Tibial artery (tissue), 4 donors: ENCODE data around the gene PAX5.

Source experiments
- DNase-seq, 2 donors: peaks; one replicate each; pipeline ENCODE4 v3.0.0-alpha.2; 2019
- H3K27ac ChIP-seq, 2 donors: fragments of 200-600 bp; sonication (generic) in 1 of 2; 1 replicate in 1 of 2; 2 replicates in 1 of 2; pipeline ENCODE4 v1.5.1; 2018 to 2019; ENCODE audit warnings: mild to moderate bottlenecking in 1 of 2
- H3K27me3 ChIP-seq, 2 donors: fragments of 200-600 bp; sonication (generic) in 1 of 2; one replicate each; pipeline versions ENCODE4 v1.5.1 to v1.6.0; 2016 to 2019
- H3K36me3 ChIP-seq, 3 donors: fragments of 200-600 bp; sonication (generic) in 2 of 3; one replicate each; pipeline ENCODE4 v1.5.1; 2016 to 2019; ENCODE audit warnings: mild to moderate bottlenecking in 2 of 3
- H3K4me1 ChIP-seq, 4 donors: fragments of 200-600 bp; sonication (generic) in 2 of 4; 1 replicate in 3 of 4; 2 replicates in 1 of 4; pipeline ENCODE4 v1.5.1; 2016 to 2019
- H3K4me3 ChIP-seq, 2 donors: fragments of 200-600 bp; sonication (generic) in 1 of 2; 1 replicate in 1 of 2; 2 replicates in 1 of 2; pipeline ENCODE4 v1.5.1; 2018 to 2019; ENCODE audit warnings: mild to moderate bottlenecking in 2 of 2
- H3K9me3 ChIP-seq, 3 donors: fragments of 200-600 bp; sonication (generic) in 1 of 3; one replicate each; pipeline ENCODE4 v1.5.1; 2016 to 2019
- intact Hi-C: fragments of 100-400 bp; cut with DNase I; formaldehyde crosslinking; loops from one replicate; pipeline ENCODE4 v1.15.0; 2023; ENCODE audit warnings: low total_unique reads
- TF ChIP-seq, protein P1 (sequence below), 2 experiments: fragments of 200-600 bp in 1 of 2; fragments of 450-650 bp in 1 of 2; IDR thresholded peaks; one replicate each; pipeline ENCODE4 v1.5.1; 2017 to 2019; ENCODE audit warnings: antibody characterized with exemption in 2 of 2, mild to moderate bottlenecking in 1 of 2, moderate library complexity in 1 of 2

Gene PAX5

DNA sequence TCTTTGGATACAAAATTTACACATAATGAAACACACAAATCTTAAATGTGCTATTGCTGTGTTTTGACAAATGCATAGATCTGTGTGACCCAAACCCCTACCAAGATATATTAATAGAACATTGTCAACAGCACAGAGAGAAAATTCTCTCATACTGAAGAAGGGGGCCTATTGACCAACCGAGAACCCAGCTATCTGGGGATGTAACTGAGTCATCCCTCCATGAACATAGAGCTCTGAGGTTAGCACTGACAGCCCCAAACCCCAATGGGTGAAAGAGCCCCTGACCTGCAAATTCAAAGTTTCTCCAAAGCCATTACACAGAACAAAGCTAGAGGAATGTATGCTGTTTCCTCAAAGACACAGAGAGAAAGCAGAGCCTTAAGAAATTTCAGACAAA lies 180.8 kb downstream of the PAX5 start:
- H3K4me3 ChIP-seq = no peak overlapping the region
- H3K36me3 ChIP-seq = no peaks in the 10 kb centered on the region
- no peaks in the 10 kb centered on the region for H3K4me1 ChIP-seq
- H3K9me3 ChIP-seq = no peaks in the 10 kb centered on the region
- H3K27me3 ChIP-seq = peaks cover 0 to 49% of the 10 kb centered on the region in 2 donors
- H3K27ac ChIP-seq = no peak overlapping the region
- TF ChIP-seq, protein P1, sequence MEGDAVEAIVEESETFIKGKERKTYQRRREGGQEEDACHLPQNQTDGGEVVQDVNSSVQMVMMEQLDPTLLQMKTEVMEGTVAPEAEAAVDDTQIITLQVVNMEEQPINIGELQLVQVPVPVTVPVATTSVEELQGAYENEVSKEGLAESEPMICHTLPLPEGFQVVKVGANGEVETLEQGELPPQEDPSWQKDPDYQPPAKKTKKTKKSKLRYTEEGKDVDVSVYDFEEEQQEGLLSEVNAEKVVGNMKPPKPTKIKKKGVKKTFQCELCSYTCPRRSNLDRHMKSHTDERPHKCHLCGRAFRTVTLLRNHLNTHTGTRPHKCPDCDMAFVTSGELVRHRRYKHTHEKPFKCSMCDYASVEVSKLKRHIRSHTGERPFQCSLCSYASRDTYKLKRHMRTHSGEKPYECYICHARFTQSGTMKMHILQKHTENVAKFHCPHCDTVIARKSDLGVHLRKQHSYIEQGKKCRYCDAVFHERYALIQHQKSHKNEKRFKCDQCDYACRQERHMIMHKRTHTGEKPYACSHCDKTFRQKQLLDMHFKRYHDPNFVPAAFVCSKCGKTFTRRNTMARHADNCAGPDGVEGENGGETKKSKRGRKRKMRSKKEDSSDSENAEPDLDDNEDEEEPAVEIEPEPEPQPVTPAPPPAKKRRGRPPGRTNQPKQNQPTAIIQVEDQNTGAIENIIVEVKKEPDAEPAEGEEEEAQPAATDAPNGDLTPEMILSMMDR (IDR thresholded peaks at IDR 0.05) = no peak
- intact Hi-C loops = no loop called here
- DNase-seq = no peak

DNA sequence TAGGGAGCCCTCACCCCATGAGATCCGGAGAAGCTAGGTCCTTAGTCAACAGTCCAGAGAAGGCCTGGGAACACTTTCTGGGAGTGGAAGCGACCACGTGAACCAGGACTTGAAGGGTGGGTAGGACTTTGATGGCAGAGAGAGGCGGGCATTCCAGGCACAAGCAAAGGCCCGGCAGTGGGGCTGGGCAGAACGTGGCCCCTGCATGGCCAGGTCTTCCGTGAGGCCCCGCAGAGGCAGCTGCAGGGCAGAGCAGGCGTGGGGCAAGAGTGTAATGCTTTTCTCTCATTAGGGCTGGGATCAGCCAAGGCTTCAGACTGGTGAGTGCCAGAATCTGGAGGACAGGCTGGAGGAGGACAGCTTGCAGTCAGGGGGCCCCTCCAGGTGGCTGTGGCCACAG lies 184.1 kb downstream of the PAX5 start:
- intact Hi-C loops = no loop called here
- Histone ChIP-seq H3K36me3 (no peaks in the 10 kb centered on the region), H3K27me3 (peaks cover 0 to 45% of the 10 kb centered on the region in 2 donors), H3K27ac (no peak overlapping the region), H3K4me3 (no peak overlapping the region), H3K4me1 (no peaks in the 10 kb centered on the region), H3K9me3 (no peaks in the 10 kb centered on the region)
- DNase-seq = no peak
- TF ChIP-seq, protein P1 (IDR thresholded peaks at IDR 0.05) = no peak

DNA sequence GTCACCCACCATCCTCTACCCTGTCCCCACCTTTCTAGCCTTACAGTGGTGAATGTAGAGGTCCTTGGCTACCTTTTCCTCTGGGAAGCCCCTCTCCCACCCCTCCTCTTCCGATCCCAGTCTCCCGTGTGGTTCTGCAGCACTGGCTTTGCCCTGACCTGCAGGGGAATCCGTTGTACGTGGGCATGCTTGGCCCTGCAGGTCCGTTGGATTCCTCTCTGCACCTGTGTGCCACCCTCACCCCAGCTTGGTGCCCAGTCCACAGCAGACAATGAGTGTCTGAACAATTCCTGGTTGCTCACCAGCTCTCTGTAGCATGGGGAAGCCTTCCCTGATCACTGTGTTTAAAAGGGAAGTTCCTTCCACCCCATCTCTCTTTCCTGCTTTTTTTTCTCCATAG lies 185.1 kb downstream of the PAX5 start:
- no peak for DNase-seq
- no peaks in the 10 kb centered on the region for H3K36me3 ChIP-seq
- H3K4me1 ChIP-seq = no peaks in the 10 kb centered on the region
- intact Hi-C loops = no loop called here
- no peaks in the 10 kb centered on the region for H3K9me3 ChIP-seq
- H3K27me3 ChIP-seq = peaks cover 0 to 37% of the 10 kb centered on the region in 2 donors
- H3K4me3 ChIP-seq = no peak overlapping the region
- H3K27ac ChIP-seq = no peak overlapping the region
- TF ChIP-seq, protein P1 (IDR thresholded peaks at IDR 0.05) = no peak

DNA sequence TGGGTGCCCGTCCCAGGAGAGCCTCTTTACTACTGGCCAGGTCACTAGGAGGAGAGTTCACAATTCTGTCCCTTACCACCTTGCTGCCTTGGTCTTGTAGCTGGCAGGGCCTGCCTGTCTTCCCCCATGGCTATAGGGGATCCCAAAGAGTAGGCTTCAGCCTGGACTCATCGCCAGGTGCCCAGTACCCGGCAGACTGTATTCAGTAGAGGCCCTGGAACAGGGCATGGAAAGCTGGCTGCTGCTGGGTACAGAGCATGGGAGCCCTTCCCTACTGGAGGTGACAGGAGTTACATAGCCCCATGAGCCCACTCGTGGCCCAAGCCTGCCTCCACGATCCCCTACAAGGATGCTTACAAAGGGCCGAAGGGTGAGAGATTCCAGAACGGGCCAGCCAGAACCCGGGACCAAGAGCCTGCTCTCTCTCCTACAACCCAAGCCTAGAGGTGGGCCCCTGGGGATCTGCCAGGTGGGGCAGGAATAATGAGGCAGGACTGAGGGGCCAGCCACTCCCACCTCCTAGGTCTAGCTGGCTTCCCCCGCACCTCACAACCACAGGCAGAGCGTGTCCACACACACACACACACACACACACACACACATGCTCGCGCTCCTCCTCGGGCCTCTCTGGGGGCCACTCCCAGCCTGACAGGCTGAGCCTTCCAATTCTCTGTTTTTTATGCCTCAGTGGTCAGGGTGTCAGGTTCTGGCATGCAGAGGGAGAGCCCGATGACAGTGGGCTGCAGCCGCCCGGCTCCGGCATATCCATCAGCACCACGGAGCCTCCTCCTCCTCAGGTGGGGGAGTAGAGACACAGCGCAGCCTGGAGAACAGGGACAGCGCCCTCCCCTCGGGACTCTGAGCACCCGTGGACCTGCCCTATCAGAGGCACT lies 186.0 kb downstream of the PAX5 start:
- intact Hi-C loops = no loop called here
- Histone ChIP-seq H3K36me3 (no peaks in the 10 kb centered on the region), H3K27ac (no peak overlapping the region), H3K9me3 (no peaks in the 10 kb centered on the region), H3K27me3 (peaks cover 0 to 39% of the 10 kb centered on the region in 2 donors), H3K4me3 (no peak overlapping the region), H3K4me1 (no peaks in the 10 kb centered on the region)
- TF ChIP-seq, protein P1 (IDR thresholded peaks at IDR 0.05) = no peak
- no peak for DNase-seq

DNA sequence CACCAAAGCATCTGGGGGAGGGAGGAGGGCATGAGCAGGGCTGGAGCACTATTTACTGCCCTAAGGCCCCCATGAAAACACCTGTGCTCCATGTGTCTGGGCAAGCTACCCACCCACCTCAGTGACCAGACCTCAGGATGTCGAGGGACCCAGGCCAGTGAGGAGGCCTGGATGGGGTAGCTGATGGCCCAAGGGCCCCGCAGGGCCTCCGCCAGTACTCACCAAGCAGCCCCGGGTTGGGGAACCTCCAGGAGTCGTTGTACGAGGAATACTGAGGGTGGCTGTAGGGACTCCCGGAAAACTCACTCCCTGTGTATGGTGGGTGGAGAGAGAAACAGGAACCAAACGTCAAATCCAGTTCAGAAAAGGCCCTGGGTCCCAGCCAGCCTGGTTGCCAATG lies 187.4 kb downstream of the PAX5 start:
- Histone ChIP-seq H3K9me3 (no peaks in the 10 kb centered on the region), H3K36me3 (no peaks in the 10 kb centered on the region), H3K27ac (no peak overlapping the region), H3K4me1 (no peaks in the 10 kb centered on the region), H3K4me3 (no peak overlapping the region), H3K27me3 (peaks cover 0 to 32% of the 10 kb centered on the region in 2 donors)
- intact Hi-C loops = no loop called here
- DNase-seq = no peak
- TF ChIP-seq, protein P1 (IDR thresholded peaks at IDR 0.05) = no peak
